GM23338 (cell line): ENCODE results near the gene WFDC13.

Experiments used
- CREB1 ChIP-seq: fragments of 250-450 bp; sonication (Bioruptor Pico); IDR thresholded peaks from 2 replicates; pipeline ENCODE4 v1.5.0; 2020; ENCODE audit warnings: low read depth, mild to moderate bottlenecking, moderate library complexity
- CTCF ChIP-seq, 2 experiments: fragments of 200-600 bp in 1 of 2; sonication (generic) in 1 of 2; conservative IDR thresholded peaks; 2 replicates each; pipeline versions ENCODE4 v1.5.1 to v1.6.1; 2016 to 2017; ENCODE audit warnings: antibody characterized with exemption in 2 of 2, low read depth in 2 of 2, mild to moderate bottlenecking in 2 of 2, moderate library complexity in 1 of 2
- ETS1 ChIP-seq: IDR thresholded peaks from 2 replicates; pipeline ENCODE4 v1.6.1; 2016; ENCODE audit warnings: antibody characterized with exemption
- EZH2 ChIP-seq: fragments of 200-600 bp; sonication (generic); IDR thresholded peaks from one replicate; pipeline ENCODE4 v1.8.0; 2017; ENCODE audit warnings: antibody characterized with exemption, mild to moderate bottlenecking, low read depth; ENCODE audit not compliant: unreplicated experiment
- EZH2phosphoT487 ChIP-seq: fragments of 200-600 bp; sonication (generic); IDR thresholded peaks from one replicate; pipeline ENCODE4 v1.8.1; 2018; ENCODE audit warnings: antibody characterized with exemption; ENCODE audit not compliant: unreplicated experiment
- JUNB ChIP-seq: IDR thresholded peaks from one replicate; pipeline ENCODE4 v1.6.1; 2016; ENCODE audit warnings: antibody characterized with exemption; ENCODE audit not compliant: unreplicated experiment
- POLR2AphosphoS5 ChIP-seq: IDR thresholded peaks from 2 replicates; pipeline ENCODE4 v1.6.1; 2016; ENCODE audit warnings: antibody characterized with exemption, low read depth
- REST ChIP-seq: IDR thresholded peaks from one replicate; pipeline ENCODE4 v1.6.1; 2018; ENCODE audit warnings: antibody characterized with exemption; ENCODE audit not compliant: unreplicated experiment
- STAT1 ChIP-seq: IDR thresholded peaks from one replicate; pipeline ENCODE4 v1.6.1; 2016; ENCODE audit warnings: antibody characterized with exemption; ENCODE audit not compliant: unreplicated experiment
- ZNF462 ChIP-seq: fragments of 250-450 bp; sonication (Bioruptor Pico); IDR thresholded peaks from 2 replicates; pipeline ENCODE4 v1.5.0; 2020; ENCODE audit warnings: mild to moderate bottlenecking, moderate library complexity

GRCh38 chr20:45732199-45732598 is 30.4 kb downstream of the WFDC13 start:
- TF ChIP-seq CTCF (conservative IDR thresholded peaks at IDR 0.05; ENCODE audit: low read depth in 2 of 2) (no peak), POLR2AphosphoS5 (no peak), EZH2phosphoT487 (no peak), JUNB (no peak), EZH2 (no peak), REST (no peak), STAT1 (no peak), ZNF462 (CRISPR knock-in tag) (no peak), ETS1 (no peak), CREB1 (CRISPR knock-in tag) (no peak)
